ENCODE measurements around the gene PAX8.

DNA sequence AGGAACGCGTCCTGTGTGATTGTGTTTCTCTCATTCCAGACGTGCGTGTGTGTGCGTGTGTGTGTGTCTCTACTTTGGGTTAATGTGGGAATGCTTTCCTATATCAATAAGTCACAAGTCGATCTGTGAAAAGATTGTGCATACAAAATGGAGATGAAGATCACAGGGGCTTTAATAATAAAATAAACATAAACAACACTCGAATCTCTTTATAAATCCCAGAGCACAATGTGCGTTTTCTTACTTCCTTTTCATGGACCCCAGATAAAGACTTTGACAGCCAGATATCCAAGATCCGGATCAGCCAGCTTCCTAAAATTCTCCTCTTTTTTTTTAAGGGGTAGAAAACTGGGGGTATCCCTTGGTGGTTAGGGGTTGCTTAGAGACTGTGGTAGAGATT is 4.7 kb downstream of the PAX8 start:
- TF ChIP-seq EZH2 (IDR thresholded peaks at IDR 0.05; ENCODE audit: borderline replicate concordance, insufficient read depth, low read depth, low read length, poor library complexity, severe bottlenecking), result no peak
- no peak for TF ChIP-seq CTCF (IDR thresholded peaks at IDR 0.05)
